ENCODE data around the gene DCAF10. TPM values are rescaled to one million over a fixed set of nuclear protein-coding genes. Genes with fewer than 3 reads are reported as not detected.

DCAF10 gene
- total and polyA plus RNA-seq, 4 donors = 9.7 to 22.2 (median 15.3) TPM

DNA sequence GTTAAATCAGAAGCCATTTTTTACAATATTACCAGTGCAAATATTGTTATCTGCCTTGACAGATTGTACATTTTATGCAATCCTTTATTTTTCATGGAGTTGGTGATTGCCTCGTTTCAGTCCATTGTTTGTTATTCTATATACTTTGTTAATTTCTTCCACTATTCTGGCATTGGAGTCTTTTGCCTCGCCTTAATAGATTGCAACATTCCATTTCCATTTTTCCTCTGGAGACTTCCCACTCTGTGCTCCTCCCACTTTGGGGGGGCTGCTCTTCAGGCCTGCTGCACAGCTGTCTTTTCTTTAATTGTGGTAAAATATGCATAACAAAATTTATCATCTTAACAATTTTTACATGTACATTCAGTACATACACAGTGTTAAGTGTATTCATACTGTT, 4.4 kb upstream of the DCAF10 start:
- 85% methylated on average over 2 of the region's 2 CpGs for WGBS

More for the DNA sequence above, 4.4 kb upstream of the DCAF10 start:
- Histone ChIP-seq H3K36me3 (ENCODE audit: control insufficient read depth in 4 of 4, insufficient read depth in 3 of 4, low read depth in 1 of 4, low read length in 3 of 4) (no peaks in the 10 kb centered on the region), H3K9ac (ENCODE audit: low read depth in 1 of 2, low read length in 2 of 2) (no peak overlapping the region), H3K9me3 (ENCODE audit: control insufficient read depth in 4 of 4, low read length in 3 of 4) (no peaks in the 10 kb centered on the region), H3K27ac (ENCODE audit: low read depth in 1 of 2, low read length in 2 of 2) (no peak overlapping the region), H3K4me3 (ENCODE audit: low read depth in 1 of 3, low read length in 3 of 3) (no peak overlapping the region), H3K4me1 (ENCODE audit: control insufficient read depth in 4 of 4, insufficient read depth in 4 of 4, low read length in 3 of 4) (peaks cover 0 to 6% (median 4%) of the 10 kb centered on the region in 4 donors), H3K27me3 (ENCODE audit: control insufficient read depth in 4 of 4, insufficient read depth in 4 of 4, low read length in 3 of 4) (no peaks in the 10 kb centered on the region)
- DNase-seq (ENCODE audit: low spot score) = no peak
- TF ChIP-seq, protein P1, sequence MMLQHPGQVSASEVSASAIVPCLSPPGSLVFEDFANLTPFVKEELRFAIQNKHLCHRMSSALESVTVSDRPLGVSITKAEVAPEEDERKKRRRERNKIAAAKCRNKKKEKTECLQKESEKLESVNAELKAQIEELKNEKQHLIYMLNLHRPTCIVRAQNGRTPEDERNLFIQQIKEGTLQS (IDR thresholded peaks at IDR 0.05) = no peak
- TF ChIP-seq EGR1 (IDR thresholded peaks at IDR 0.05; ENCODE audit: low read depth in 2 of 2) (no peak), NR2F2 (IDR thresholded peaks at IDR 0.05) (no peak), HNF4G (IDR thresholded peaks at IDR 0.05) (no peak), SP1 (IDR thresholded peaks at IDR 0.05) (no peak), FOXA1 (IDR thresholded peaks at IDR 0.05) (no peak), YY1 (IDR thresholded peaks at IDR 0.05) (no peak), HNF4A (conservative IDR thresholded peaks at IDR 0.05) (no peak), FOXA2 (IDR thresholded peaks at IDR 0.05) (no peak), RAD21 (IDR thresholded peaks at IDR 0.05) (no peak), TAF1 (conservative IDR thresholded peaks at IDR 0.05) (no peak), JUND (IDR thresholded peaks at IDR 0.05) (no peak), GABPA (IDR thresholded peaks at IDR 0.05 in 1 of 2, conservative IDR thresholded peaks at IDR 0.05 in 1 of 2) (no peak), RXRA (IDR thresholded peaks at IDR 0.05) (no peak)
- TF ChIP-seq, protein P2, sequence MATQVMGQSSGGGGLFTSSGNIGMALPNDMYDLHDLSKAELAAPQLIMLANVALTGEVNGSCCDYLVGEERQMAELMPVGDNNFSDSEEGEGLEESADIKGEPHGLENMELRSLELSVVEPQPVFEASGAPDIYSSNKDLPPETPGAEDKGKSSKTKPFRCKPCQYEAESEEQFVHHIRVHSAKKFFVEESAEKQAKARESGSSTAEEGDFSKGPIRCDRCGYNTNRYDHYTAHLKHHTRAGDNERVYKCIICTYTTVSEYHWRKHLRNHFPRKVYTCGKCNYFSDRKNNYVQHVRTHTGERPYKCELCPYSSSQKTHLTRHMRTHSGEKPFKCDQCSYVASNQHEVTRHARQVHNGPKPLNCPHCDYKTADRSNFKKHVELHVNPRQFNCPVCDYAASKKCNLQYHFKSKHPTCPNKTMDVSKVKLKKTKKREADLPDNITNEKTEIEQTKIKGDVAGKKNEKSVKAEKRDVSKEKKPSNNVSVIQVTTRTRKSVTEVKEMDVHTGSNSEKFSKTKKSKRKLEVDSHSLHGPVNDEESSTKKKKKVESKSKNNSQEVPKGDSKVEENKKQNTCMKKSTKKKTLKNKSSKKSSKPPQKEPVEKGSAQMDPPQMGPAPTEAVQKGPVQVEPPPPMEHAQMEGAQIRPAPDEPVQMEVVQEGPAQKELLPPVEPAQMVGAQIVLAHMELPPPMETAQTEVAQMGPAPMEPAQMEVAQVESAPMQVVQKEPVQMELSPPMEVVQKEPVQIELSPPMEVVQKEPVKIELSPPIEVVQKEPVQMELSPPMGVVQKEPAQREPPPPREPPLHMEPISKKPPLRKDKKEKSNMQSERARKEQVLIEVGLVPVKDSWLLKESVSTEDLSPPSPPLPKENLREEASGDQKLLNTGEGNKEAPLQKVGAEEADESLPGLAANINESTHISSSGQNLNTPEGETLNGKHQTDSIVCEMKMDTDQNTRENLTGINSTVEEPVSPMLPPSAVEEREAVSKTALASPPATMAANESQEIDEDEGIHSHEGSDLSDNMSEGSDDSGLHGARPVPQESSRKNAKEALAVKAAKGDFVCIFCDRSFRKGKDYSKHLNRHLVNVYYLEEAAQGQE (IDR thresholded peaks at IDR 0.05) = no peak
- TF ChIP-seq, protein P3, sequence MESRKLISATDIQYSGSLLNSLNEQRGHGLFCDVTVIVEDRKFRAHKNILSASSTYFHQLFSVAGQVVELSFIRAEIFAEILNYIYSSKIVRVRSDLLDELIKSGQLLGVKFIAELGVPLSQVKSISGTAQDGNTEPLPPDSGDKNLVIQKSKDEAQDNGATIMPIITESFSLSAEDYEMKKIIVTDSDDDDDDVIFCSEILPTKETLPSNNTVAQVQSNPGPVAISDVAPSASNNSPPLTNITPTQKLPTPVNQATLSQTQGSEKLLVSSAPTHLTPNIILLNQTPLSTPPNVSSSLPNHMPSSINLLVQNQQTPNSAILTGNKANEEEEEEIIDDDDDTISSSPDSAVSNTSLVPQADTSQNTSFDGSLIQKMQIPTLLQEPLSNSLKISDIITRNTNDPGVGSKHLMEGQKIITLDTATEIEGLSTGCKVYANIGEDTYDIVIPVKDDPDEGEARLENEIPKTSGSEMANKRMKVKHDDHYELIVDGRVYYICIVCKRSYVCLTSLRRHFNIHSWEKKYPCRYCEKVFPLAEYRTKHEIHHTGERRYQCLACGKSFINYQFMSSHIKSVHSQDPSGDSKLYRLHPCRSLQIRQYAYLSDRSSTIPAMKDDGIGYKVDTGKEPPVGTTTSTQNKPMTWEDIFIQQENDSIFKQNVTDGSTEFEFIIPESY (IDR thresholded peaks at IDR 0.05) = no peak
- TF ChIP-seq, protein P4, sequence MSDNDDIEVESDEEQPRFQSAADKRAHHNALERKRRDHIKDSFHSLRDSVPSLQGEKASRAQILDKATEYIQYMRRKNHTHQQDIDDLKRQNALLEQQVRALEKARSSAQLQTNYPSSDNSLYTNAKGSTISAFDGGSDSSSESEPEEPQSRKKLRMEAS (IDR thresholded peaks at IDR 0.05) = no peak
- TF ChIP-seq, protein P5, sequence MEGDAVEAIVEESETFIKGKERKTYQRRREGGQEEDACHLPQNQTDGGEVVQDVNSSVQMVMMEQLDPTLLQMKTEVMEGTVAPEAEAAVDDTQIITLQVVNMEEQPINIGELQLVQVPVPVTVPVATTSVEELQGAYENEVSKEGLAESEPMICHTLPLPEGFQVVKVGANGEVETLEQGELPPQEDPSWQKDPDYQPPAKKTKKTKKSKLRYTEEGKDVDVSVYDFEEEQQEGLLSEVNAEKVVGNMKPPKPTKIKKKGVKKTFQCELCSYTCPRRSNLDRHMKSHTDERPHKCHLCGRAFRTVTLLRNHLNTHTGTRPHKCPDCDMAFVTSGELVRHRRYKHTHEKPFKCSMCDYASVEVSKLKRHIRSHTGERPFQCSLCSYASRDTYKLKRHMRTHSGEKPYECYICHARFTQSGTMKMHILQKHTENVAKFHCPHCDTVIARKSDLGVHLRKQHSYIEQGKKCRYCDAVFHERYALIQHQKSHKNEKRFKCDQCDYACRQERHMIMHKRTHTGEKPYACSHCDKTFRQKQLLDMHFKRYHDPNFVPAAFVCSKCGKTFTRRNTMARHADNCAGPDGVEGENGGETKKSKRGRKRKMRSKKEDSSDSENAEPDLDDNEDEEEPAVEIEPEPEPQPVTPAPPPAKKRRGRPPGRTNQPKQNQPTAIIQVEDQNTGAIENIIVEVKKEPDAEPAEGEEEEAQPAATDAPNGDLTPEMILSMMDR (IDR thresholded peaks at IDR 0.05; ENCODE audit: low read depth, low read length, missing input control) = no peak

All from liver (tissue), 9 donors.